GM23248 (cell line): ENCODE data around the gene CDH8. TPM values are rescaled to one million over a fixed set of nuclear protein-coding genes. Genes with fewer than 3 reads are reported as not detected.

Experiments used
- DNase-seq: peaks from one replicate; pipeline ENCODE4 v3.0.0-alpha.2; 2015
- H2AFZ ChIP-seq: fragments of 200-600 bp; sonication (generic); 2 replicates; pipeline ENCODE4 v1.6.1; 2016; ENCODE audit warnings: antibody characterized with exemption
- H3F3A ChIP-seq: fragments of 200-600 bp; sonication (generic); 2 replicates; pipeline ENCODE4 v1.6.1; 2016; ENCODE audit warnings: mild to moderate bottlenecking, antibody characterized with exemption, mixed run types; ENCODE audit not compliant: insufficient read depth
- H3K27ac ChIP-seq: fragments of 200-600 bp; sonication (generic); 2 replicates; pipeline ENCODE4 v1.5.1; 2016; ENCODE audit warnings: mild to moderate bottlenecking
- H3K27me3 ChIP-seq: fragments of 200-600 bp; sonication (generic); replicated peaks from 2 replicates; pipeline ENCODE4 v1.6.1; 2016; ENCODE audit warnings: mild to moderate bottlenecking; ENCODE audit not compliant: insufficient read depth
- H3K36me3 ChIP-seq: fragments of 200-600 bp; sonication (generic); 2 replicates; pipeline ENCODE4 v1.6.1; 2016; ENCODE audit warnings: low read depth, mild to moderate bottlenecking
- H3K4me1 ChIP-seq: fragments of 200-600 bp; sonication (generic); 2 replicates; pipeline ENCODE4 v1.6.1; 2016; ENCODE audit warnings: mild to moderate bottlenecking; ENCODE audit not compliant: insufficient read depth
- H3K4me2 ChIP-seq: fragments of 200-600 bp; sonication (generic); one replicate; pipeline ENCODE4 v1.6.1; 2016; ENCODE audit warnings: mild to moderate bottlenecking; ENCODE audit not compliant: unreplicated experiment
- H3K4me3 ChIP-seq: fragments of 200-600 bp; sonication (generic); 2 replicates; pipeline ENCODE4 v1.5.1; 2016; ENCODE audit warnings: mild to moderate bottlenecking
- H3K79me2 ChIP-seq: fragments of 200-600 bp; sonication (generic); 2 replicates; pipeline ENCODE4 v1.6.1; 2016; ENCODE audit warnings: mild to moderate bottlenecking; ENCODE audit not compliant: insufficient read depth
- H3K9ac ChIP-seq: fragments of 200-600 bp; sonication (generic); 2 replicates; pipeline ENCODE4 v1.6.1; 2016; ENCODE audit warnings: mild to moderate bottlenecking
- H3K9me2 ChIP-seq: fragments of 200-600 bp; sonication (generic); 2 replicates; pipeline ENCODE4 v1.6.1; 2016; ENCODE audit warnings: mixed run types, mild to moderate bottlenecking, moderate library complexity; ENCODE audit not compliant: insufficient read depth
- H3K9me3 ChIP-seq: fragments of 200-600 bp; sonication (generic); one replicate; pipeline ENCODE4 v1.6.1; 2017; ENCODE audit warnings: low read depth
- H4K20me1 ChIP-seq: fragments of 200-600 bp; sonication (generic); 2 replicates; pipeline ENCODE4 v1.6.0; 2016; ENCODE audit not compliant: insufficient read depth
- EZH2 ChIP-seq: fragments of 200-600 bp; sonication (generic); IDR thresholded peaks from 2 replicates; pipeline ENCODE4 v1.6.1; 2018; ENCODE audit warnings: antibody characterized with exemption, mild to moderate bottlenecking; ENCODE audit not compliant: insufficient read depth, poor library complexity, severe bottlenecking
- EZH2phosphoT487 ChIP-seq: fragments of 200-600 bp; sonication (generic); IDR thresholded peaks from 2 replicates; pipeline ENCODE4 v1.6.1; 2018; ENCODE audit warnings: antibody characterized with exemption, moderate library complexity, mild to moderate bottlenecking, low read depth; ENCODE audit not compliant: insufficient read depth
- WGBS, 2 experiments: methylation state at CpG; one replicate each; pipeline ENCODE4 v1.1.6; 2015 to 2017; ENCODE audit warnings: low lambda C conversion rate in 2 of 2, low coverage in 1 of 2; ENCODE audit errors: missing lambda C conversion rate in 2 of 2; 5-methylcytosine and 5-hydroxymethylcytosine counted together
- in situ Hi-C: fragments of 300-500 bp; cut with MboI; formaldehyde crosslinking; loops from 2 replicates; pipeline ENCODE4 v1.15.0; 2020
- polyA plus RNA-seq: library from polyadenylated mRNA; unstranded; fragments of >200 nt; fragmentation: Nextera tagmentation; extraction: Ambion mirVana; gene quantifications from 2 replicates; pipeline ENCODE4 v1.2.1, GENCODE V29; 2016
- total RNA-seq: library from RNA; depleted of rRNA; stranded (reverse); fragments of >200 nt; shearing (Covaris generic); gene quantifications from 2 replicates; pipeline ENCODE4 v1.2.3, GENCODE V29; 2014

Gene CDH8
- total and polyA plus RNA-seq, 2 experiments from 2014 or later, result not detected

GRCh38 chr16:62022688-62023087 is 13.6 kb downstream of the CDH8 start:
- no peak for DNase-seq
- Histone ChIP-seq H3K27ac (no peak overlapping the region), H3K36me3 (no peaks in the 10 kb centered on the region), H3K9ac (no peak overlapping the region), H3F3A (no peaks in the 10 kb centered on the region), H3K79me2 (no peaks in the 10 kb centered on the region), H2AFZ (no peak overlapping the region), H3K4me3 (no peak overlapping the region), H3K9me2 (0 out of 2 replicates have a peak, but pooled peaks cover 3% of the 10 kb centered on the region), H3K4me2 (no peak overlapping the region), H3K4me1 (no peaks in the 10 kb centered on the region), H4K20me1 (no peaks in the 10 kb centered on the region), H3K9me3 (no peaks in the 10 kb centered on the region), H3K27me3 (no peaks in the 10 kb centered on the region)
- WGBS, 2 experiments, result 18 to 19% methylated on average over 3 of the region's 3 CpGs
- in situ Hi-C loops, result no loop called here
- TF ChIP-seq EZH2phosphoT487 (no peak), EZH2 (no peak)

- no peaks in the 10 kb centered on the region for H3K9me3 ChIP-seq
- in situ Hi-C loops, result no loop called here
Measured at GRCh38 chr16:62021161-62021581, 15.1 kb downstream of the CDH8 start.

GRCh38 chr16:62020681-62021080 is 15.6 kb downstream of the CDH8 start:
- Histone ChIP-seq H4K20me1 (no peaks in the 10 kb centered on the region), H2AFZ (no peak overlapping the region), H3K9me3 (no peaks in the 10 kb centered on the region), H3K4me3 (no peak overlapping the region), H3K27me3 (no peaks in the 10 kb centered on the region), H3K79me2 (no peaks in the 10 kb centered on the region), H3K36me3 (no peaks in the 10 kb centered on the region), H3K9ac (no peak overlapping the region), H3K4me1 (no peaks in the 10 kb centered on the region), H3K4me2 (no peak overlapping the region), H3K27ac (no peak overlapping the region), H3F3A (no peaks in the 10 kb centered on the region), H3K9me2 (no peaks in the 10 kb centered on the region)
- no peak for DNase-seq
- in situ Hi-C loops, result no loop called here
- 17 to 18% methylated on average over 6 of the region's 6 CpGs for WGBS, 2 experiments
- TF ChIP-seq EZH2phosphoT487, result no peak
- no peak for TF ChIP-seq EZH2

More at GRCh38 chr16:62021161-62021581, 15.1 kb downstream of the CDH8 start:
- no peak overlapping the region for H3K9ac ChIP-seq
- 18 to 29% methylated on average over 11 of the region's 11 CpGs for WGBS, 2 experiments
- no peak overlapping the region for H3K4me3 ChIP-seq
- no peak overlapping the region for H2AFZ ChIP-seq
- H3K27ac ChIP-seq, result no peak overlapping the region
- no peaks in the 10 kb centered on the region for H3F3A ChIP-seq
- no peaks in the 10 kb centered on the region for H3K79me2 ChIP-seq
- H4K20me1 ChIP-seq, result no peaks in the 10 kb centered on the region
- H3K36me3 ChIP-seq, result no peaks in the 10 kb centered on the region
- H3K27me3 ChIP-seq, result no peaks in the 10 kb centered on the region
- H3K9me2 ChIP-seq, result 0 out of 2 replicates have a peak, but pooled peaks cover under 1% of the 10 kb centered on the region
- no peak for TF ChIP-seq EZH2
- TF ChIP-seq EZH2phosphoT487, result no peak
- H3K4me1 ChIP-seq, result no peaks in the 10 kb centered on the region
- H3K4me2 ChIP-seq, result no peak overlapping the region
- no peak for DNase-seq

DNA sequence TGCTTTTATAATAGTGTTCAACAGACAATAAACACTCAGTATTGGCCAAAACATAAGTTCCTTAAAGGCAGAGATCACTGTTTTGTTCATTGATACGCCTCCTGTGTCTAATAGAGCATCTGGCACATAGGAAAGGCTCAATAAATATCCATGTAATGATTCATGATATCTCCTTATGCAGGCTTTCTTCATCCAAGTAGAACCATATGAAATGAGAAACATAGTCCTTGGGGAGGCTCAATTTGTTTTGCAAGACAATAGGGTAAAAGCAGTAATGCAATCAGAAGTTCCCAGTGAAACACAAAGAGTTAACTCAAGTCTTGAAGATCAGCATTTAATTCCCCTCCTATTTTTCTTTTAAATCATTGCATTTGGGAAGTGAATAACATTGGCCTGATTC is 16.4 kb downstream of the CDH8 start:
- H3K9ac ChIP-seq, result no peak overlapping the region

More for the DNA sequence above, 16.4 kb downstream of the CDH8 start:
- no peak overlapping the region for H3K27ac ChIP-seq
- no peak for DNase-seq
- in situ Hi-C loops, result no loop called here
- no peaks in the 10 kb centered on the region for H4K20me1 ChIP-seq
- H3F3A ChIP-seq, result no peaks in the 10 kb centered on the region
- H3K79me2 ChIP-seq, result no peaks in the 10 kb centered on the region
- H3K9me3 ChIP-seq, result no peaks in the 10 kb centered on the region
- H2AFZ ChIP-seq, result no peak overlapping the region
- no peak overlapping the region for H3K4me2 ChIP-seq
- no peaks in the 10 kb centered on the region for H3K4me1 ChIP-seq
- H3K36me3 ChIP-seq, result no peaks in the 10 kb centered on the region
- 0% methylated on average over 1 of the region's 1 CpG for WGBS, 2 experiments
- no peak overlapping the region for H3K4me3 ChIP-seq
- no peaks in the 10 kb centered on the region for H3K9me2 ChIP-seq
- TF ChIP-seq EZH2, result no peak
- TF ChIP-seq EZH2phosphoT487, result no peak
- H3K27me3 ChIP-seq, result no peaks in the 10 kb centered on the region
